Activated naive CD4-positive, alpha-beta T cell treated with anti-CD3 and anti-CD28 coated beads, Interleukin-2, amount 50 U/mL, for 16 hours (primary cell): Measurements from ENCODE around the gene COQ3.

Source experiments
- DNase-seq: peaks from one replicate; pipeline ENCODE4 v3.0.0-alpha.2; 2020

The COQ3 gene

GRCh38 chr6:99393698-99394531 is at the start of gene COQ3:
Gene COQ3 (minus strand): TSS chr6:99394195. CDS start chr6:99394179, 16 bp downstream.
- peak; percentile 65 for DNase-seq

GRCh38 chr6:99434702-99435530 is 40.9 kb upstream of the COQ3 start:
- DNase-seq: no peak

GRCh38 chr6:99432877-99433276 is 38.9 kb upstream of the COQ3 start:
- no peak for DNase-seq

- DNase-seq: no peak
Measured at GRCh38 chr6:99431901-99432300, 37.9 kb upstream of the COQ3 start.

GRCh38 chr6:99427988-99428387 is 34.0 kb upstream of the COQ3 start:
- no peak for DNase-seq

GRCh38 chr6:99426451-99426757 is 32.4 kb upstream of the COQ3 start:
- DNase-seq: no peak

GRCh38 chr6:99425647-99426450 is 31.9 kb upstream of the COQ3 start:
- peak; percentile 63 for DNase-seq

- peak; percentile 85 for DNase-seq
Measured at GRCh38 chr6:99424761-99425646, 31.0 kb upstream of the COQ3 start, which contains the start of gene PNISR. Gene PNISR (minus strand): TSS chr6:99425308. CDS start chr6:99414659, 10,649 bp downstream.

GRCh38 chr6:99424022-99424421 is 30.0 kb upstream of the COQ3 start:
- DNase-seq: no peak

- DNase-seq: no peak
Measured at GRCh38 chr6:99422912-99423311, 28.9 kb upstream of the COQ3 start.

GRCh38 chr6:99416892-99417767 is 23.1 kb upstream of the COQ3 start:
- no peak for DNase-seq

- DNase-seq: no peak
Measured at GRCh38 chr6:99416226-99416625, 22.2 kb upstream of the COQ3 start.

- DNase-seq: no peak
Measured at GRCh38 chr6:99415446-99415845, 21.5 kb upstream of the COQ3 start.

GRCh38 chr6:99412065-99412464 is 18.1 kb upstream of the COQ3 start:
- no peak for DNase-seq

- DNase-seq: no peak
Measured at GRCh38 chr6:99409672-99410071, 15.7 kb upstream of the COQ3 start.

GRCh38 chr6:99407076-99407475 is 13.1 kb upstream of the COQ3 start:
- DNase-seq: no peak

GRCh38 chr6:99402448-99402847 is 8.5 kb upstream of the COQ3 start:
- no peak for DNase-seq

GRCh38 chr6:99397287-99397686 is 3.3 kb upstream of the COQ3 start:
- DNase-seq: no peak

- no peak for DNase-seq
Measured at GRCh38 chr6:99393366-99393697, 663 bp downstream of the COQ3 start.

- no peak for DNase-seq
Measured at GRCh38 chr6:99390896-99391295, 3.1 kb downstream of the COQ3 start.

GRCh38 chr6:99384507-99384906 is 9.5 kb downstream of the COQ3 start:
- DNase-seq: no peak
